IPS-20b (cell line): ENCODE results near the gene EIF4E1B.

ENCODE experiments used
- H3K27ac ChIP-seq: one replicate; pipeline ENCODE4 v1.5.1; 2013; ENCODE audit warnings: low read length
- H3K27me3 ChIP-seq: 2 replicates; pipeline ENCODE4 v1.6.1; 2013; ENCODE audit warnings: mild to moderate bottlenecking, low read length, inconsistent platforms; ENCODE audit not compliant: insufficient read depth
- H3K36me3 ChIP-seq: 2 replicates; pipeline ENCODE4 v1.6.1; 2013; ENCODE audit warnings: low read depth, mild to moderate bottlenecking, inconsistent platforms, low read length, moderate library complexity; ENCODE audit not compliant: insufficient read depth
- H3K4me1 ChIP-seq: 2 replicates; pipeline ENCODE4 v1.6.1; 2013; ENCODE audit warnings: mild to moderate bottlenecking, control low read depth, inconsistent platforms, low read length, moderate library complexity; ENCODE audit not compliant: insufficient read depth
- H3K4me3 ChIP-seq: 2 replicates; pipeline ENCODE4 v1.5.1; 2013; ENCODE audit warnings: mild to moderate bottlenecking, low read length, inconsistent platforms
- H3K9ac ChIP-seq: 2 replicates; pipeline ENCODE4 v1.6.1; 2013; ENCODE audit warnings: low read depth, mild to moderate bottlenecking, inconsistent platforms, low read length, moderate library complexity
- H3K9me3 ChIP-seq: 2 replicates; pipeline ENCODE4 v1.6.1; 2013; ENCODE audit warnings: mild to moderate bottlenecking, low read depth, low read length, inconsistent platforms; ENCODE audit not compliant: insufficient read depth

Gene EIF4E1B

DNA sequence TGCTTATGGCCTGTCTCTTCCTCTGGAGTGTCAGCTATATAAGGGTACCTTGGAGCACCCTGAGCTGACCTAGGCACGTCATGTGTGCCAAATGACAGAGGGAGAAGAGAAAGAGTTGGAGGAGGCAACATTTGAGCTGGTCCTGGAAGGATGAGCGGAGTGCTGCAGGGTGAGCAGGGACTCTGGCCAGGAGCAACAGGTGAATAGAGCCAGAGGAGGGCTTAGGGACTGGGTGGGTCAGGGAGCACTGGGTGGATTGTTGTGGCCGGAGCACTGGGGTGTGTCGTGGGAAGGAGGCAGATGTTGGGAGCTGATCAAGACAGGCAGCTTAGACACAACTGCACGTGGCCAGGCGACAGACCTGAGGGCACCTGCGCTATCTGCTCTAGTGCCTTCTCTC is 60.4 kb downstream of the EIF4E1B start:
- H3K9ac ChIP-seq, result no peak overlapping the region
- H3K9me3 ChIP-seq, result no peaks in the 10 kb centered on the region
- H3K36me3 ChIP-seq, result no peaks in the 10 kb centered on the region
- peaks cover 9% of the 10 kb centered on the region; the same call in 1 of the 2 replicates for H3K4me1 ChIP-seq
- H3K27ac ChIP-seq, result no peak overlapping the region
- peaks cover 8% of the 10 kb centered on the region for H3K27me3 ChIP-seq
- no peak overlapping the region for H3K4me3 ChIP-seq

- Histone ChIP-seq H3K9me3 (no peaks in the 10 kb centered on the region), H3K4me1 (peaks cover 9% of the 10 kb centered on the region; the same call in 1 of the 2 replicates), H3K4me3 (no peak overlapping the region), H3K27ac (no peak overlapping the region), H3K36me3 (no peaks in the 10 kb centered on the region), H3K9ac (no peak overlapping the region), H3K27me3 (peaks cover 8% of the 10 kb centered on the region)
Observed at GRCh38 chr5:176691524-176691923, 61.0 kb downstream of the EIF4E1B start.

- Histone ChIP-seq H3K36me3 (no peaks in the 10 kb centered on the region), H3K9me3 (no peaks in the 10 kb centered on the region), H3K27me3 (peaks cover 8% of the 10 kb centered on the region), H3K27ac (no peak overlapping the region), H3K4me1 (peaks cover 13% of the 10 kb centered on the region; the same call in 1 of the 2 replicates), H3K9ac (no peak overlapping the region), H3K4me3 (no peak overlapping the region)
Observed at GRCh38 chr5:176692326-176692725, 61.9 kb downstream of the EIF4E1B start.

GRCh38 chr5:176692839-176693476 is 62.5 kb downstream of the EIF4E1B start:
- no peak overlapping the region for H3K9ac ChIP-seq
- no peaks in the 10 kb centered on the region for H3K9me3 ChIP-seq
- H3K27ac ChIP-seq, result no peak overlapping the region
- peaks cover 19% of the 10 kb centered on the region; the same call in 1 of the 2 replicates for H3K4me1 ChIP-seq
- H3K27me3 ChIP-seq, result peaks cover 8% of the 10 kb centered on the region
- H3K36me3 ChIP-seq, result no peaks in the 10 kb centered on the region
- H3K4me3 ChIP-seq, result no peak overlapping the region

DNA sequence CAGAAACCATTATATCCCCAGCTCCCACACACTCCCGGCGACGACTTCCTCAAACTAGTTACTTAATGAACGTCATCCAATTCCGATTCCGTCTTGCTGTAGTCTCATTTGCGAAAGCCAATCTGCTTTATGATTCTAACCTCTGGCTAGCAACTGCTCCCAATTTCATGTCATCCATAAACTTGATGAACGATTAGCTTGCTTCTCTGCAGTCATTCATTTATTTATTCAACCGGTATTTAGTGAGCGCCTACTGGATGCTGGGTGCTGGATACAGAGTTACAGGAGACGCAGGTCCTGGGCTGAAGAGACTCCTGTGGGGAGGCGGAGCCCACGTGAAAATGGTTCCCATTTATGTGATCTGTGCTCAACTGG is 63.0 kb downstream of the EIF4E1B start:
- Histone ChIP-seq H3K9ac (no peak overlapping the region), H3K27me3 (peaks cover 8% of the 10 kb centered on the region), H3K27ac (no peak overlapping the region), H3K9me3 (no peaks in the 10 kb centered on the region), H3K4me3 (no peak overlapping the region), H3K36me3 (no peaks in the 10 kb centered on the region), H3K4me1 (peaks cover 22% of the 10 kb centered on the region; the same call in 1 of the 2 replicates)

GRCh38 chr5:176694146-176694545 is 63.7 kb downstream of the EIF4E1B start:
- H3K27ac ChIP-seq, result no peak overlapping the region
- peaks cover 8% of the 10 kb centered on the region for H3K27me3 ChIP-seq
- H3K36me3 ChIP-seq, result no peaks in the 10 kb centered on the region
- peaks cover 24% of the 10 kb centered on the region; the same call in 1 of the 2 replicates for H3K4me1 ChIP-seq
- H3K4me3 ChIP-seq, result no peak overlapping the region
- H3K9me3 ChIP-seq, result no peaks in the 10 kb centered on the region
- H3K9ac ChIP-seq, result no peak overlapping the region

- Histone ChIP-seq H3K9me3 (no peaks in the 10 kb centered on the region), H3K27ac (no peak overlapping the region), H3K36me3 (no peaks in the 10 kb centered on the region), H3K4me1 (peaks cover 24% of the 10 kb centered on the region; the same call in 1 of the 2 replicates), H3K9ac (no peak overlapping the region), H3K4me3 (no peak overlapping the region), H3K27me3 (peaks cover 8% of the 10 kb centered on the region)
Observed at GRCh38 chr5:176694631-176695030, 64.2 kb downstream of the EIF4E1B start.

GRCh38 chr5:176695073-176695472 is 64.6 kb downstream of the EIF4E1B start:
- Histone ChIP-seq H3K4me3 (no peak overlapping the region), H3K27ac (no peak overlapping the region), H3K4me1 (peaks cover 24% of the 10 kb centered on the region; the same call in 1 of the 2 replicates), H3K9ac (no peak overlapping the region), H3K9me3 (no peaks in the 10 kb centered on the region), H3K27me3 (peaks cover 8% of the 10 kb centered on the region), H3K36me3 (no peaks in the 10 kb centered on the region)
